GM12878 (cell line): ENCODE measurements around the gene GPR146. TPM values are rescaled to one million over a fixed set of nuclear protein-coding genes. Genes with fewer than 3 reads are reported as not detected.
A peak's percentile ranks its signal among the peaks of the same experiment; 100 is the strongest.

ENCODE experiments used
- BACH1 ChIP-seq: fragments of 450-650 bp; IDR thresholded peaks from 2 replicates; pipeline ENCODE4 v1.6.1; 2017; ENCODE audit warnings: mild to moderate bottlenecking, borderline replicate concordance
- CBFB ChIP-seq: IDR thresholded peaks from 2 replicates; pipeline ENCODE4 v1.6.1; 2016; ENCODE audit warnings: antibody characterized with exemption, low read depth
- CHD4 ChIP-seq: fragments of 200-600 bp; sonication (generic); IDR thresholded peaks from 2 replicates; pipeline ENCODE4 v1.6.1; 2016; ENCODE audit warnings: mild to moderate bottlenecking
- E4F1 ChIP-seq: fragments of 450-650 bp; IDR thresholded peaks from 2 replicates; pipeline ENCODE4 v1.6.1; 2018; ENCODE audit warnings: borderline replicate concordance, mild to moderate bottlenecking; ENCODE audit not compliant: partially characterized antibody
- ETV6 ChIP-seq, 2 experiments: fragments of 450-650 bp in 1 of 2; IDR thresholded peaks in 1 of 2; conservative IDR thresholded peaks in 1 of 2; 2 replicates each; pipeline ENCODE4 v1.6.1; 2014; ENCODE audit warnings: antibody characterized with exemption in 1 of 2, borderline replicate concordance in 1 of 2, low read depth in 1 of 2, mild to moderate bottlenecking in 1 of 2, moderate library complexity in 1 of 2
- IKZF2 ChIP-seq, 2 experiments: fragments of 450-650 bp; IDR thresholded peaks; 2 replicates each; pipeline ENCODE4 v1.6.1; 2017; ENCODE audit warnings: mild to moderate bottlenecking in 2 of 2, moderate library complexity in 2 of 2
- STAT1 ChIP-seq: fragments of 450-650 bp; conservative IDR thresholded peaks from 2 replicates; pipeline ENCODE4 v1.6.1; 2014; ENCODE audit warnings: antibody characterized with exemption, mild to moderate bottlenecking
- ZNF687 ChIP-seq: fragments of 450-650 bp; IDR thresholded peaks from 2 replicates; pipeline ENCODE4 v1.6.1; 2017; ENCODE audit warnings: mild to moderate bottlenecking, moderate library complexity
- polyA plus RNA-seq, 11 experiments: library from polyadenylated mRNA; depleted of rRNA in 4 of 11; unstranded in 6 of 11; stranded (reverse) in 5 of 11; fragments of >200 nt; fragmentation: Nextera tagmentation in 4 of 11; fragmentation: Illumina TruSeq in 1 of 11; extraction: Ambion mirVana in 4 of 11; extraction: Trizol in 1 of 11; gene quantifications; 1 replicate in 1 of 11; 2 replicates in 10 of 11; pipeline versions ENCODE4 v1.2.1 to v1.2.3, GENCODE V29; 2011 to 2016; ENCODE audit warnings: inconsistent platforms in 2 of 11, missing spikeins in 2 of 11, low read depth in 1 of 11
- total RNA-seq, 4 experiments: library from RNA; depleted of rRNA in 3 of 4; stranded (reverse); fragments of >200 nt in 3 of 4; fragmentation: Illumina TruSeq in 1 of 4; extraction: Trizol in 1 of 4; gene quantifications; 2 replicates each; pipeline versions ENCODE4 v1.2.1 to v1.2.3, GENCODE V29; 2013 to 2021
- TF ChIP-seq, protein P1 (sequence below): IDR thresholded peaks from 2 replicates; pipeline ENCODE4 v1.6.1; 2012; ENCODE audit warnings: improper control_type of control experiment, low read depth, low read length; ENCODE audit not compliant: insufficient replicate concordance
- TF ChIP-seq, protein P2 (sequence below): fragments of 450-650 bp; IDR thresholded peaks from 2 replicates; pipeline ENCODE4 v1.6.1; 2017; ENCODE audit warnings: low read depth, mild to moderate bottlenecking, moderate library complexity
- TF ChIP-seq, protein P3 (sequence below): fragments of 150-350 bp; IDR thresholded peaks from 2 replicates; pipeline ENCODE4 v1.6.1; 2014; ENCODE audit warnings: mild to moderate bottlenecking, low read depth, low read length

GPR146 gene
- total and polyA plus RNA-seq, 10 of the 15 experiments (the other 5 are each of a cell fraction or from before 2014, with no cell fraction given) = 0.19 to 12.0 (median 0.54) TPM; not detected in 2

DNA sequence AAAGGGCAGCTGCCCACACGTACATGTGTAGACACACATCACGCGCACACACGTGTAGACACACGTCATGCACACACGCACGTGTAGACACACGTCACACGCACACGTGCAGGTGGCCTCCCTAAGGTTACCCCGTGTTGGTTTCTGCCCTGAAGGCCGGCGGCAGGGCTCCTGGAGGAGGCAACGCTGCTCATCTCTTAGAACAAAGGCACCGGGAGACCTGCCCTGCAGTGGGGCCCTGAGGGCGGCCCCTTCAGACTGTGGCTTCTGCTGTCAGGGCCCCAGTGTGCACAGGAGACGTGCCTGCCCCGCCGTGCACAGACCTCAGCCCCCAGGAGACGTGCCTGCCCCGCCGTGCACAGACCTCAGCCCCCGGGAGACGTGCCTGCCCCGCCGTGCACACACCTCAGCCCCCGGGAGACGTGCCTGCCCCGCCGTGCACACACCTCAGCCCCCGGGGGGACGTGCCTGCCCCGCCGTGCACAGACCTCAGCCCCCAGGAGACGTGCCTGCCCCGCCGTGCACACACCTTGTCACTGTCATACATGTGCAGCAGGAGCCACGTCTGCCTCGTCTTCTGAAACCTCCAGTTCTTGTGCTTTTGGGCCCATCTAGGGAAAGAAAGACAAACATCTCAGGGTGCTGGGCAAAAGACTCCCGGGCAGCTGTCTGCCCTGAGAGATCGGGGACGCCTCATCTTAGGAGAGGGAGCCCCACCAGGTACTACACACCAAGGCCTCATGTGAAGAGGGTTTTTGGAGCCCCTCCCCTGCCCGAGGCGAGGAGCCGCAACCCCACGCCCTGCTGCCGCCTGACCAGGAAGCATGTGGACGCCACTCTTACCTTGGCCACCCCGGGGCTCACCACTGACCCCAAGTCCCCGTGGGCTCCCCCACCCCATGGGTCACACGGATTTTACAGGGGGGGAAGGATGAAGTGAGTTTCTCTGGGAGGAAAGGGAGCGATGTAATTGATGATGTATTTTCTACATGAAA lies 44.1 kb upstream of the GPR146 start (continued):
- TF ChIP-seq, protein P1, sequence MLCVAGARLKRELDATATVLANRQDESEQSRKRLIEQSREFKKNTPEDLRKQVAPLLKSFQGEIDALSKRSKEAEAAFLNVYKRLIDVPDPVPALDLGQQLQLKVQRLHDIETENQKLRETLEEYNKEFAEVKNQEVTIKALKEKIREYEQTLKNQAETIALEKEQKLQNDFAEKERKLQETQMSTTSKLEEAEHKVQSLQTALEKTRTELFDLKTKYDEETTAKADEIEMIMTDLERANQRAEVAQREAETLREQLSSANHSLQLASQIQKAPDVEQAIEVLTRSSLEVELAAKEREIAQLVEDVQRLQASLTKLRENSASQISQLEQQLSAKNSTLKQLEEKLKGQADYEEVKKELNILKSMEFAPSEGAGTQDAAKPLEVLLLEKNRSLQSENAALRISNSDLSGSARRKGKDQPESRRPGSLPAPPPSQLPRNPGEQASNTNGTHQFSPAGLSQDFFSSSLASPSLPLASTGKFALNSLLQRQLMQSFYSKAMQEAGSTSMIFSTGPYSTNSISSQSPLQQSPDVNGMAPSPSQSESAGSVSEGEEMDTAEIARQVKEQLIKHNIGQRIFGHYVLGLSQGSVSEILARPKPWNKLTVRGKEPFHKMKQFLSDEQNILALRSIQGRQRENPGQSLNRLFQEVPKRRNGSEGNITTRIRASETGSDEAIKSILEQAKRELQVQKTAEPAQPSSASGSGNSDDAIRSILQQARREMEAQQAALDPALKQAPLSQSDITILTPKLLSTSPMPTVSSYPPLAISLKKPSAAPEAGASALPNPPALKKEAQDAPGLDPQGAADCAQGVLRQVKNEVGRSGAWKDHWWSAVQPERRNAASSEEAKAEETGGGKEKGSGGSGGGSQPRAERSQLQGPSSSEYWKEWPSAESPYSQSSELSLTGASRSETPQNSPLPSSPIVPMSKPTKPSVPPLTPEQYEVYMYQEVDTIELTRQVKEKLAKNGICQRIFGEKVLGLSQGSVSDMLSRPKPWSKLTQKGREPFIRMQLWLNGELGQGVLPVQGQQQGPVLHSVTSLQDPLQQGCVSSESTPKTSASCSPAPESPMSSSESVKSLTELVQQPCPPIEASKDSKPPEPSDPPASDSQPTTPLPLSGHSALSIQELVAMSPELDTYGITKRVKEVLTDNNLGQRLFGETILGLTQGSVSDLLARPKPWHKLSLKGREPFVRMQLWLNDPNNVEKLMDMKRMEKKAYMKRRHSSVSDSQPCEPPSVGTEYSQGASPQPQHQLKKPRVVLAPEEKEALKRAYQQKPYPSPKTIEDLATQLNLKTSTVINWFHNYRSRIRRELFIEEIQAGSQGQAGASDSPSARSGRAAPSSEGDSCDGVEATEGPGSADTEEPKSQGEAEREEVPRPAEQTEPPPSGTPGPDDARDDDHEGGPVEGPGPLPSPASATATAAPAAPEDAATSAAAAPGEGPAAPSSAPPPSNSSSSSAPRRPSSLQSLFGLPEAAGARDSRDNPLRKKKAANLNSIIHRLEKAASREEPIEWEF = no peak
- TF ChIP-seq CBFB = no peak
- no peak for TF ChIP-seq ETV6 (conservative IDR thresholded peaks at IDR 0.05 in 1 of 2, IDR thresholded peaks at IDR 0.05 in 1 of 2; ENCODE audit: borderline replicate concordance in 1 of 2, low read depth in 1 of 2)
- peak; percentile 80 for TF ChIP-seq ZNF687
- TF ChIP-seq IKZF2 (IDR thresholded peaks at IDR 0.05) = no peak
- TF ChIP-seq, protein P2, sequence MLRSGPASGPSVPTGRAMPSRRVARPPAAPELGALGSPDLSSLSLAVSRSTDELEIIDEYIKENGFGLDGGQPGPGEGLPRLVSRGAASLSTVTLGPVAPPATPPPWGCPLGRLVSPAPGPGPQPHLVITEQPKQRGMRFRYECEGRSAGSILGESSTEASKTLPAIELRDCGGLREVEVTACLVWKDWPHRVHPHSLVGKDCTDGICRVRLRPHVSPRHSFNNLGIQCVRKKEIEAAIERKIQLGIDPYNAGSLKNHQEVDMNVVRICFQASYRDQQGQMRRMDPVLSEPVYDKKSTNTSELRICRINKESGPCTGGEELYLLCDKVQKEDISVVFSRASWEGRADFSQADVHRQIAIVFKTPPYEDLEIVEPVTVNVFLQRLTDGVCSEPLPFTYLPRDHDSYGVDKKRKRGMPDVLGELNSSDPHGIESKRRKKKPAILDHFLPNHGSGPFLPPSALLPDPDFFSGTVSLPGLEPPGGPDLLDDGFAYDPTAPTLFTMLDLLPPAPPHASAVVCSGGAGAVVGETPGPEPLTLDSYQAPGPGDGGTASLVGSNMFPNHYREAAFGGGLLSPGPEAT = no peak
- no peak for TF ChIP-seq BACH1
- no peak for TF ChIP-seq E4F1
- TF ChIP-seq, protein P3, sequence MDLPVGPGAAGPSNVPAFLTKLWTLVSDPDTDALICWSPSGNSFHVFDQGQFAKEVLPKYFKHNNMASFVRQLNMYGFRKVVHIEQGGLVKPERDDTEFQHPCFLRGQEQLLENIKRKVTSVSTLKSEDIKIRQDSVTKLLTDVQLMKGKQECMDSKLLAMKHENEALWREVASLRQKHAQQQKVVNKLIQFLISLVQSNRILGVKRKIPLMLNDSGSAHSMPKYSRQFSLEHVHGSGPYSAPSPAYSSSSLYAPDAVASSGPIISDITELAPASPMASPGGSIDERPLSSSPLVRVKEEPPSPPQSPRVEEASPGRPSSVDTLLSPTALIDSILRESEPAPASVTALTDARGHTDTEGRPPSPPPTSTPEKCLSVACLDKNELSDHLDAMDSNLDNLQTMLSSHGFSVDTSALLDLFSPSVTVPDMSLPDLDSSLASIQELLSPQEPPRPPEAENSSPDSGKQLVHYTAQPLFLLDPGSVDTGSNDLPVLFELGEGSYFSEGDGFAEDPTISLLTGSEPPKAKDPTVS = no peak
- TF ChIP-seq CHD4 = no peak
- TF ChIP-seq STAT1 = no peak
